ENCODE data around the gene IL13.
A peak's percentile ranks its signal among the peaks of the same experiment; 100 is the strongest.
"Not testable (repeated sequence)": the region's sequence is repeated elsewhere in the genome, so short reads cannot be mapped to it uniquely, and the experiment has no call there.

The IL13 gene

DNA sequence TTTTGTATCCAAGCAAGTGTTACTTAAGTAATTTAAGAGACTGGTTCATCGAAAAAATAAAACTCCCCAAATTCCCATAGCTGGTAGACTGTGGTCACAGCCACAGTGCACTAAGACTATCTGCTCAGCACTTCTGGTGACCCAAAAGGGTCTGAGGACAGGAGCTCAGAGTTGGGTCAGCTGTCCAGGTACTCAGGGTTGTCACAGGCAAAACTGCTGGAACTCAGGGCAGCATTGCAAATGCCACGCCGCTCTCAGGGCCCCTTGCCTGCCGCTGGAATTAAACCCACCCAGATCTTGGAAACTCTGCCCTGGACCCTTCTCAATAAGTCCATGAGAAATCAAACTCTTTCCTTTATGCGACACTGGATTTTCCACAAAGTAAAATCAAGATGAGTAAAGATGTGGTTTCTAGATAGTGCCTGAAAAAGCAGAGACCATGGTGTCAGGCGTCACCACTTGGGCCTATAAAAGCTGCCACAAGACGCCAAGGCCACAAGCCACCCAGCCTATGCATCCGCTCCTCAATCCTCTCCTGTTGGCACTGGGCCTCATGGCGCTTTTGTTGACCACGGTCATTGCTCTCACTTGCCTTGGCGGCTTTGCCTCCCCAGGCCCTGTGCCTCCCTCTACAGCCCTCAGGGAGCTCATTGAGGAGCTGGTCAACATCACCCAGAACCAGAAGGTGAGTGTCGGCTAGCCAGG is at the start of gene IL13:
Gene IL13, plus strand, starts transcription at position 498 of the 705 bp plus-strand sequence. Its CDS starts 14 bp downstream, at position 512.
- no peak for DNase-seq

DNA sequence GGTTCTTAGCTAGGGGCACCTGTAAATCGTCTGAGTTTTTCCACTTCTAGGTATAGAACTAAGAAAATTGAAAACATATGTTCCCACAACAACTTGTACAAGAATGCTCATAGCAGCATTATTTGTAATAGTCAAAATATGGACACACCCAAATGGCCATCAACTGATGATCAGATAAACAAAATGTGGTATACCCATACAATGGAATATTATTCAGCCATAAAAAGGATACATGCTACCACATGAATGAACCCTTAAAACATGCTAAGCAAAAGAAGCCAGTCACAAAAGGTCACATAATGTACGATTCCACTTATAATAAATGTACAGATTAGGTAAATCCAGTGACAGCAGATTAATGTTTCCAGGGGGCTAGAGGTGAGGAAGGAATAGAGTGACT is 46.0 kb upstream of the IL13 start:
- DNase-seq = no peak

GRCh38 chr5:132612846-132613245 is 45.1 kb upstream of the IL13 start:
- no peak for DNase-seq

- DNase-seq = no peak
Observed at GRCh38 chr5:132621699-132622098, 36.3 kb upstream of the IL13 start.

- peak; percentile 57 for DNase-seq
Observed at GRCh38 chr5:132622608-132623007, 35.4 kb upstream of the IL13 start.

- no peak for DNase-seq
Observed at GRCh38 chr5:132627470-132627869, 30.5 kb upstream of the IL13 start.

DNA sequence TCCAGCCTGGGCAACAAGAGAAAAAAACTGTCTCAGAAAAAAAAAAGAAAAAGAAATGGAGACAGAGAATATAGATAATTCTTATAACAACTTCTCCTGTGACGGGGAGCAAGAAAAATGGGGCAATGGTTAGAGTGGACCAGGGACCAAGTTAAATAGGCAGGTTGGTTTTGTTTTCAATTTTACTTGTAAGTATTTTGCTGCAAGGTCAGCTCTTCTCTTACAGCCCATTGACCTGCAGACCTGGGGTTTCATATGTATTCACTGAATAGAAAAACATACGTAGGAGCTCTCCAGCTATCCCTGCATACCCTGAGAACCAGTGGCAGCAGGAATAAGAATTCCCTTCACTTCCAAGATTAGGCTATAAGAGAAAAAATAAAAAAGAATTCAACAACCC is 29.2 kb upstream of the IL13 start:
- no peak for DNase-seq

DNA sequence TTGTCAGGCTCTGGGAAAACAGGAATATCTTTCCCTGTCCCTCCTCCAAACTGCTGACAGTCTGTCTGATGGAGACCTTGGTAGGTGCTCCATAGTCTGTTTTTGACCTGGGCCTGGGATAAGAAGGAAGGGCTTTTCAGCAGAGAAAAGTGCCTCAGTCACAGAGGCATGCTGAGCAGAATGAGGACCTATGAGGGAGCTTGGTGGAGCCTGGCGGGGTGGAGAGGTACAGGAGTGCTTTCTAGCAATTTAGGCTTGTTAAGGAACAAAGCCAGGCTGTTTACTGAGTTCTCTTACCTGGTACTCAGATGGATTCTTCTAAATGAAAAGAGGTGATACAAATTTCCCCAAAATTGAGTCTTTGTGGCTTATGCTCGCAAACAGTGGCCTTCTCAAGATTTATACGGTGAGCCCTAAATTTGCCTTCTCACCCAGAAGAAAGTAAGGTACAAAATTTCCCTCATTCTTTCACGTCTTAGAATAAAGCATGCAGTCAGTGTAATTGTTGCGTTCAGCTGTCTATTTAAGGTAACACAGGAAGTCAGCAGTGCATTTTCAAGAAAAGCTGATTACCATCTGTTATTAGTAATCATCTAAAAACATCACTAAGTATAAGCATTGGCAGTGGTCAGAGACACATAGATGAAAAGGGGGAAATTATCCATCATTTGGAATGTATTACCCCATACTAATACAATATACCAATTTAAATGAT is 28.6 kb upstream of the IL13 start:
- no peak for DNase-seq

GRCh38 chr5:132633587-132633986 is 24.4 kb upstream of the IL13 start:
- not testable (repeated sequence) for DNase-seq

GRCh38 chr5:132635873-132636272 is 22.1 kb upstream of the IL13 start:
- DNase-seq = no peak

GRCh38 chr5:132637241-132637640 is 20.7 kb upstream of the IL13 start:
- DNase-seq = no peak

DNA sequence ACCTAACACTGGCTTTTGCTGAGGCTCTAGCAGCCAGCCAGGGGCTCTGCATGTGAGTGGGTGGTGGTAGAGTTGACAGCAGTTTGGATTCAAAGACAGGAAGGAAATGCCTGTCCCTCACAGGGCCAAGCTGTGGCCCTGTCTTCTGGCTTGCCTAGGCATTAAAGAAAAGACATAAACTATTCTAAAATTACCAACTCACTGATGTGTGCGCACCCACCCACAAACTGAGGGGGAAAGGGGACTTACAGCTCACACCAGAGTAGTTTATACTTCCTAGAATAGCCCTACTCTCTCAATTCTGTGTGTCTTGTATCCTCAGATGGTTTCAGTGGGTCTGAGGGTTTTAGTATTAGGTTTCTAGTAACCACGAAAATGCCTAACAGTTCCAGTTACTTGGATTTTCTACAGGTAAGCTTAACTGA is 18.3 kb upstream of the IL13 start:
- DNase-seq = no peak

DNA sequence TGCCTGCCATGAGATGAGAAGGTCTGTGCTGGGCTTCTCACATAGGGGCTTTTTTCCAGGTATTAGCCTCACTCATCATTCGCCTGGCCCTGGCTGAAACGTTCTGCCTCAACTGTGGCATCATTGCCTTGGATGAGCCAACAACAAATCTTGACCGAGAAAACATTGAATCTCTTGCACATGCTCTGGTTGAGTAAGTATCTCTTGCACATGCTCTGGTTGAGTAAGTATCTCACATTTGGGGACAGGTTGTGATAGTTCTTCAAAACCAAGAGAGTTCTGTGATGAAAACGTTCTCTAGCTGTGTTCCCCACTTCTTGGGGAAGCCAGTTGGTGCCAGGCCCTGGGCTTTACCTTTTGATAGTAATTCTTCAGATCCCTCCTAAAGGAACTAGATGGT is 17.4 kb upstream of the IL13 start:
- no peak for DNase-seq

DNA sequence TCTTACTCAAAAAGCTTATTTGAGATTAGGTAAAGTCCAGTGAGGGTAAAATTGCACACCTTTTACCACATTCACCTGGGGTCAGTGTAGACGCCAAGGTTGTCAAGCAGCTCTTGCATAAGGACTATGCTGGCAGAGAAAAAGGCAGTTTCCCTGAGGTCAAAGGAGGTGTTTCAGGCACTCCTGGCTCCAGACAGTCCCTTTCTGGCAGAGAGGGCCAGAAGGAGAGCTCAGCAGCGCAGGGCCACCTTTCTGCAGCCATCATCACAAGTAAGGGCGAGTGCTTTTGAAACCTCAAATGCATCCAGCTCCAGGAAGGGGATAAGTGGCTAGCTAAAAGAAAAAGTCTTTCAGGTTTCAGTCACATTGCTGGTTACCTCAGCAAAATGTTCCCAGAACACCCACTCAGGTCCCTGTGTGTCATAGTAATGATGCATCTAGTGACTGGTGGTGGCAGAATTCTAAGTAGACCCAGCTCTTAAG is 16.7 kb upstream of the IL13 start:
- DNase-seq = no peak

GRCh38 chr5:132641841-132642240 is 16.1 kb upstream of the IL13 start:
- no peak for DNase-seq

DNA sequence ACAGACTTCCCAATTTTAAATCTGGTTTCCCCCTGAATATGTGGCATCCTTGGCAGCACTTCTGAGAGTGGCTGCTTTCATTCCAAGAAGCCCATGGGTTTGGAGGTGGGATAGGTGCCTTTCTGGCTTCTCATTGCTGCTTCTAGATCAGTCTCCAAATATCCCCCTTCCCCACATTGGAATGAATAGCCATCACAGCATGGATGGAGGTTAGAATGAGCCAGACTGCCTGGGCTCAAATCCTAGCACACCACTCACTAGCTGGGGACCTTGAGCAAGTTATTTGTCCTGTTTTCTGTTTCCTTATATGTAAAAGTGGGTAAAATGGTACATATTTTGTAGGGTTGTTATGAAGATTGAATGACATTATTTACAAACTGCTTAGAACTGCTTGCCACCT is 13.8 kb upstream of the IL13 start:
- DNase-seq = no peak

DNA sequence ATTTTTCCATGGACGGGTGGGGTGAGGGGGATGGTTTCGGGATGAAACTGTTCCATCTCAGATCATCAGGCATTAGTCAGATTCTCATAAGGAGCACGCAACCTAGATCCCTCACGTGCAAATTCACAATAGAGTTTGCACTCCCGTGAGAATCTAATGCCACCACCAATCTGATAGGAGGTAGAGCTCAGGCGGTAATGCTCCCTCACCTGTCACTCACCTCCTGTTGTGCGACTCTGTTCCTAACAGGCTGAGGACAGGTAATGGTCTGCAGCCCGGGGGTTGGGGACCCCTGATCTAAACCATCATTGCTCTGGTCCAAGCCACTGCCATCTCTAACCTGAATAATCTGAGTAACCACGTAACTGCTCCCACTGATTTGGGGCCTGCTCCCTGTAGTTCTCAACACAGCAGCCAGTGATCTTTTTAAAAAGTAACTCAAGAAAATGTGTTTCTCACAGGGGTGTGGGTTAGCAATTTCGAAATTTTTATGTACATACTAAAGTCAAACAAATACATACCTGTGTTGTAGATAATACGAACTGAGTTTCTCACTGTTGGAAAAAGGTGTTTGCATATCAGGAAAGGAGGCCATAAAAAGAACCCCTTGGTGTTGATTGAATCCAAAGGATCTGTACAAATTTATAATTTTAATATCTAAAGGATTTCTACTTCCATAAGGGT is 11.2 kb upstream of the IL13 start:
- no peak for DNase-seq

DNA sequence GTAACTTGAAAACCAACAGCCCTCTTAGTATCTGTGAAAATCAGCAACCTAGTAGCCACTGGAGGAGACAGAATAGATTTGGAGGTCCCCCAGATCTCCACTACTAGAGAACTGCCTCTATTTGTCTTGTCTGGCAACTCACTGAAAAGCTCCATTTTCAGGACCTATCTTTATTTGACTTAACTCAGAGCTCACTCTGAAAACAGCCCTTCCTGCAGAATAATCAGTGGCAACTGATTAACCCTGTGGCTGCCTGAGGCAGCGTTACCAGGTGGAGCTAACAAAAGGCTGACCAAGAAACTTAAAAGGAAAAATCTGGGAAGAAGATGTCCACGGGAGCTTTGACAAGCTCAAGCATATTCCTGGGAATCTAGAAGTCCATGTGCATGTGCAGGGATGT is 10.5 kb upstream of the IL13 start:
- no peak for DNase-seq

DNA sequence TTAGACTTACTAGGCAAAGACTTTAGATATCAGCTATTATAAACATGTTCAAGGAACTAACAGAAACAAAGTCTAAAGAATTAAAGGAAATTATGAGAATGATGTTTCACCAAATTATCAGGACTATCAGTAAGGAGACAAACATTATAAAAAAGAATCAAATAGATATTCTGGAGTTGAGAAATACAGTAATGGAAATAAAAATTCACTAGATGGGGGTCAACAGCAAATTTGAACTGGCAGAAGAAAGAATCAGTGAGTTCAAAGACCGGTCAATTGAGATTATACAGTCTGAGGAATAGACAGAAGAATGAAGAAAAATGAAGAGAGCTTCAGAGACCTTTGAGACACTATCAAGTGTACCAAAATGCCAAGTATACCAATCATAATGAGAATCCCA is 9.6 kb upstream of the IL13 start:
- DNase-seq = no peak

- DNase-seq = no peak
Observed at GRCh38 chr5:132651838-132652469, 6.0 kb upstream of the IL13 start.

DNA sequence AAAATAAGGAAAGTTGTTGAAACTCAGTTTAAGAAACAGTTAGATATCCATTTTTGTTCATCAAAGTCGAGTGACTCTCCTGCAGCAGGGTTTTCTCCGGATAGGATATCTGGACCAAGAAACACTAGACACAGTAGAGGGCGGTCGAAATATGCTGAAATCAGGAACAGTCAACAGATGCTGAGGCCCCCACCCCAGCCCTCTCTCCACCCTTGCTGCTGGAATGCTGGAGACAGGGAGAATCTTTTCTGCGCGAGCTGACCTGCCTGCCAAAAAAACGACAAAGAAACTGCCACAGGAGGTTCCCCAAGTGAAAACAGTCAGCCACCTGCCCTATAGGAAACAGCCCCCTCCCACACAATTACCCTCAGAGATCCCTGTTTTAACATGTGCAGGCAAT is 4.3 kb upstream of the IL13 start:
- no peak for DNase-seq

- DNase-seq = no peak
Observed at GRCh38 chr5:132655821-132656773, 1.9 kb upstream of the IL13 start.
